GM12874 (cell line): ENCODE results near the gene TAPT1.

Experiments
- TF ChIP-seq, protein P1 (sequence below): IDR thresholded peaks from 2 replicates; pipeline ENCODE4 v1.5.1; 2011; ENCODE audit warnings: low read depth, mild to moderate bottlenecking, control low read depth, low read length, moderate library complexity; ENCODE audit not compliant: insufficient read depth

TAPT1 gene

GRCh38 chr4:16123356-16124084 is 102.8 kb downstream of the TAPT1 start:
- TF ChIP-seq, protein P1, sequence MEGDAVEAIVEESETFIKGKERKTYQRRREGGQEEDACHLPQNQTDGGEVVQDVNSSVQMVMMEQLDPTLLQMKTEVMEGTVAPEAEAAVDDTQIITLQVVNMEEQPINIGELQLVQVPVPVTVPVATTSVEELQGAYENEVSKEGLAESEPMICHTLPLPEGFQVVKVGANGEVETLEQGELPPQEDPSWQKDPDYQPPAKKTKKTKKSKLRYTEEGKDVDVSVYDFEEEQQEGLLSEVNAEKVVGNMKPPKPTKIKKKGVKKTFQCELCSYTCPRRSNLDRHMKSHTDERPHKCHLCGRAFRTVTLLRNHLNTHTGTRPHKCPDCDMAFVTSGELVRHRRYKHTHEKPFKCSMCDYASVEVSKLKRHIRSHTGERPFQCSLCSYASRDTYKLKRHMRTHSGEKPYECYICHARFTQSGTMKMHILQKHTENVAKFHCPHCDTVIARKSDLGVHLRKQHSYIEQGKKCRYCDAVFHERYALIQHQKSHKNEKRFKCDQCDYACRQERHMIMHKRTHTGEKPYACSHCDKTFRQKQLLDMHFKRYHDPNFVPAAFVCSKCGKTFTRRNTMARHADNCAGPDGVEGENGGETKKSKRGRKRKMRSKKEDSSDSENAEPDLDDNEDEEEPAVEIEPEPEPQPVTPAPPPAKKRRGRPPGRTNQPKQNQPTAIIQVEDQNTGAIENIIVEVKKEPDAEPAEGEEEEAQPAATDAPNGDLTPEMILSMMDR = no peak

DNA sequence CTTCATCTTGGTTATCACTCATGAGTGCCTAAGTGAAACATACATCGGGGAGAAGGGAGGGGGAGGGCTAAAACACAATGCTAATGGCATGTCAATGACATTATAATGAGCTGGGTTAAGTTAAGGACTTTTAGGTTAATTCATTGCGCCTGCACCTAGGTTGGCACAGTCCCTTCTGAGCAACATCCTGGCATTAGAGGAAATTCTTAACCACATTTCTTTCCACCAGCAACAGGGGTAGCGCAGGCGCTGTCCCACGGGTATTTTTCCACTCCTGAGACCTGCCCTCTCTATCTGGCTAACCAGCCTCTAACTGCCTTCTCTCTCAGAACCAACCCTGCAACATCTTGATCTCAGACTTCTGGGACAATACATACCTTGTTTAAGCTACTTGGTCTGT is 103.5 kb downstream of the TAPT1 start:
- TF ChIP-seq, protein P1 = no peak

- TF ChIP-seq, protein P1 = no peak
Observed at GRCh38 chr4:16122308-16122711, 104.0 kb downstream of the TAPT1 start.

- TF ChIP-seq, protein P1 = no peak
Observed at GRCh38 chr4:16120720-16121119, 105.6 kb downstream of the TAPT1 start.

DNA sequence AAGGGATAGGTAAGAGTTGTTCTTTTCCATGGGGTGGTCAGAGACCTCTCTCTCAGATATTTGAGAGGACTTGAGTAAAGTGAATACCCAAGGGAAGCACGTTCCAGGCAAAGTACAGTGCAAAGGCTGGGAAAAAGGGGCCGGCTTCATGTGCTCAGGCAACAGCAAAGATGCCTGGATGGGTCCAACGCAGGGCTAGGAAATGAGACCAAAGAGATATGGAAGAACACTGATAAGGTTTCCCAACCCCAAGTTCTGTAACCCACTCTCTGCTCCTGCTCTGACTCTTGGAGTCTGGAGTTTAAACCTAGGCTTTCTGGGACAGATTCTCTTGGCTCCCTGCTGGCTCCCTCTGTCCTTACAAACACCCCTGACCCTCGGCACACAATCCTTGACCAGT is 106.3 kb downstream of the TAPT1 start:
- TF ChIP-seq, protein P1 = no peak

- TF ChIP-seq, protein P1 = no peak
Observed at GRCh38 chr4:16118090-16118489, 108.2 kb downstream of the TAPT1 start.

GRCh38 chr4:16117164-16117563 is 109.1 kb downstream of the TAPT1 start:
- TF ChIP-seq, protein P1 = no peak
